Inflammatory macrophage treated with lipopolysaccharide for 1 hour (primary cell): ENCODE measurements around the gene CS.
"Not testable (repeated sequence)": the region's sequence is repeated elsewhere in the genome, so short reads cannot be mapped to it uniquely, and the experiment has no call there.

Experiments
- DNase-seq, 2 donors: peaks; one replicate each; pipeline ENCODE4 v3.0.0-alpha.2; 2020 to 2022

The CS gene

GRCh38 chr12:56274299-56274698 lies 25.8 kb downstream of the CS start:
- DNase-seq = no peak

- DNase-seq = not testable (repeated sequence)
These were observed 27.7 kb downstream of the CS start for GRCh38 chr12:56272468-56272867.

GRCh38 chr12:56271031-56271430 lies 29.1 kb downstream of the CS start:
- peak in 1 of 2 donors; percentile 5 for DNase-seq

GRCh38 chr12:56267443-56268071 lies 32.6 kb downstream of the CS start:
- peak in 1 of 2 donors; percentile 16 for DNase-seq

GRCh38 chr12:56266693-56267442 lies 33.3 kb downstream of the CS start, which contains the start of gene COQ10A:
TSS of gene COQ10A (plus strand) at chr12:56266942. CDS start at chr12:56267119, 177 bp downstream.
- DNase-seq = peak; percentile 53 to 80

GRCh38 chr12:56266068-56266692 lies 34.0 kb downstream of the CS start:
- not testable (repeated sequence) for DNase-seq

- DNase-seq = not testable (repeated sequence)
These were observed 37.2 kb downstream of the CS start for GRCh38 chr12:56262955-56263354.

GRCh38 chr12:56261503-56262232 lies 38.5 kb downstream of the CS start:
- DNase-seq = no peak

GRCh38 chr12:56260921-56261320 lies 39.2 kb downstream of the CS start:
- DNase-seq = no peak

- no peak for DNase-seq
These were observed 39.8 kb downstream of the CS start for GRCh38 chr12:56260380-56260779.

GRCh38 chr12:56258820-56259183 lies 41.3 kb downstream of the CS start:
- no peak for DNase-seq

- DNase-seq = peak; percentile 81 to 86
These were observed 41.9 kb downstream of the CS start, which contains the start of gene ANKRD52 for GRCh38 chr12:56258068-56258819. TSS of gene ANKRD52 (minus strand) at chr12:56258384. CDS start at chr12:56258269, 115 bp downstream.

GRCh38 chr12:56257491-56258067 lies 42.6 kb downstream of the CS start:
- no peak for DNase-seq

- DNase-seq = no peak
These were observed 43.1 kb downstream of the CS start for GRCh38 chr12:56257071-56257470.

GRCh38 chr12:56256326-56256960 lies 43.7 kb downstream of the CS start:
- no peak for DNase-seq

GRCh38 chr12:56255671-56256070 lies 44.5 kb downstream of the CS start:
- DNase-seq = no peak

- no peak for DNase-seq
These were observed 47.0 kb downstream of the CS start for GRCh38 chr12:56253091-56253490.

GRCh38 chr12:56252649-56253048 lies 47.5 kb downstream of the CS start:
- no peak for DNase-seq

GRCh38 chr12:56248711-56249110 lies 51.4 kb downstream of the CS start:
- DNase-seq = no peak

- DNase-seq = no peak
These were observed 52.2 kb downstream of the CS start for GRCh38 chr12:56247923-56248322.

GRCh38 chr12:56244494-56244893 lies 55.6 kb downstream of the CS start:
- DNase-seq = no peak
